GM19468 (cell line): ENCODE results near the gene FARP1.

Source experiments
- ATAC-seq: cut with Tn5 transposase; IDR thresholded peaks from one replicate; pipeline ENCODE4 v1.9.1; 2021; ENCODE audit warnings: mild to moderate bottlenecking, moderate library complexity, moderate number of reproducible peaks; ENCODE audit not compliant: unreplicated experiment; ENCODE audit errors: extremely low read depth

Gene FARP1

GRCh38 chr13:98446234-98446621 is 303.3 kb downstream of the FARP1 start:
- no peak for ATAC-seq

- ATAC-seq: no peak
Observed at GRCh38 chr13:98447130-98447529, 304.2 kb downstream of the FARP1 start.

GRCh38 chr13:98447881-98448641 is 305.2 kb downstream of the FARP1 start:
- ATAC-seq: no peak

- ATAC-seq: no peak
Observed at GRCh38 chr13:98448642-98448928, 305.7 kb downstream of the FARP1 start.

- ATAC-seq: no peak
Observed at GRCh38 chr13:98449273-98449672, 306.4 kb downstream of the FARP1 start.

- ATAC-seq: no peak
Observed at GRCh38 chr13:98450026-98450425, 307.1 kb downstream of the FARP1 start.

GRCh38 chr13:98450539-98451111 is 307.7 kb downstream of the FARP1 start:
- no peak for ATAC-seq

GRCh38 chr13:98451676-98452470 is 309.0 kb downstream of the FARP1 start:
- ATAC-seq: no peak

GRCh38 chr13:98452851-98453843 is 310.3 kb downstream of the FARP1 start:
- ATAC-seq: no peak

GRCh38 chr13:98454389-98454881 is 311.5 kb downstream of the FARP1 start:
- no peak for ATAC-seq

DNA sequence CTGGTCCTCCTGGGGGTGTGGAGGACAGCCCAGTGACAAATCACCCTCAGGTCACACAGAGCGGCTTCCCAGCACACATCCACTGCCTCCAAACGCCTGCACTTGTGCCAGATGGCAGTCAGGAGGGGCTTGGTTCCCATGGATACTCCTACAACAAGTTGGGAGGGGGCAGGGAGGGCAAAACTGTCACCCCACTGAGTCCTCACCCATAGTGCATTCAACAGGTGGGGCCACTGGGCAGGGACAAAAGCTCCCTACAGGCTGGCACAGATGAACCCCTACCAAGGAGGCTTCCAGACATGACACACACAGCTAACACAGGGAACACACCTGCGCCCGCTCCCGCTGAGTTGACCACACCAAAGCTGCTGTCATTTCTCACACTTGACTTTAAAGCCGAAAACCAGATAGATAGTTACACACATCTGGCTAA is 313.5 kb downstream of the FARP1 start:
- no peak for ATAC-seq

DNA sequence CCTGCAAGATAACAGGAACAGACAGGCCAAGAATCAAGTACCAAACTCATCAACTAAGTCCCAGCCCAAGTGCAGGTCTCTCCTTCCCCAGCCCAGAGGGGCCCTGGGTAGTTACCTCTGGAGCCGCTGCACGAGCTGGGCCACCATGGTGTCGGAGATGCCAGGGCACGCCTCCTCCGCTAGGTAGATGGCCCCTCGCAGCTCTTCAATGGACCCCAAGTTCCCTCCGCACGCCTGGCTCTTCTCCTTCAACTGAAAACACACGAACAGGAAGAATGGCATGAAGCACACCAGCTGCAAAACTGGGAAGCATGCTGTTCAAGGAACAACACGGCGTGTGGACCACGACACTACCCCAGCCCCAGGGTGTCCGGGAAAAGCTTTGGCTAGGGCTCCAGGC is 314.2 kb downstream of the FARP1 start:
- no peak for ATAC-seq

- ATAC-seq: no peak
Observed at GRCh38 chr13:98458431-98458830, 315.5 kb downstream of the FARP1 start.

- no peak for ATAC-seq
Observed at GRCh38 chr13:98459171-98459681, 316.3 kb downstream of the FARP1 start.

DNA sequence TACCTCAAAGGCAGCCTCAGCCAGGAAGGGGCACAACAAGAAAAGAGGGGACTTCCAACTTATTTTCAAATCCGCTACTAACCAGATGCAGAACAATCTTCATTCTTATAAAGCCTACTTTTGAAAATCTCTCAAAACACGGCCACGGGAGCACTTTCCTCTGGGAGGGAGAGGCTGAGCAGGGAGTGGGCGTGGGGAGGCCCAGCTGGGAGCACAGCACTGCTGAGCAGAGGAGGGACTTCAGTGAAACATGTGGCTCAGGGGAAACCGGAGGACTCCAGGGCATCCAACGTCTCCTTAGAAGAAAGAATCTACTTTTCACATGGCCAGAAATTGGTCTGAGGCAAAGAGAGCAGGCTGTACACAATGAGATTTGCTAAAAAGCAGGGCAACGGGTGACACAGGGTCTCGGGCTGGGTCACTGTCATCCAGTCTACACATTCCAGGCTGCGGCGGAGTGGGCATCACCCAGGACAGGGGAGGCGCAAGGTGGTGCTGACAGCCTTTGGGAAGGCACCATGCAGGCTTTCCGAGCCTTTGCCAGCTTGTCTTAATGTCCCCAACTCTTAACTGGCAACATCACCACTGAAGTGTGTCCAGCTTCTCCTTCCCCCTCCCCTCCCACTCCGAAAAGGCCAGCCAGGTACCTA is 317.0 kb downstream of the FARP1 start:
- ATAC-seq: no peak

GRCh38 chr13:98460516-98460915 is 317.6 kb downstream of the FARP1 start:
- ATAC-seq: no peak

DNA sequence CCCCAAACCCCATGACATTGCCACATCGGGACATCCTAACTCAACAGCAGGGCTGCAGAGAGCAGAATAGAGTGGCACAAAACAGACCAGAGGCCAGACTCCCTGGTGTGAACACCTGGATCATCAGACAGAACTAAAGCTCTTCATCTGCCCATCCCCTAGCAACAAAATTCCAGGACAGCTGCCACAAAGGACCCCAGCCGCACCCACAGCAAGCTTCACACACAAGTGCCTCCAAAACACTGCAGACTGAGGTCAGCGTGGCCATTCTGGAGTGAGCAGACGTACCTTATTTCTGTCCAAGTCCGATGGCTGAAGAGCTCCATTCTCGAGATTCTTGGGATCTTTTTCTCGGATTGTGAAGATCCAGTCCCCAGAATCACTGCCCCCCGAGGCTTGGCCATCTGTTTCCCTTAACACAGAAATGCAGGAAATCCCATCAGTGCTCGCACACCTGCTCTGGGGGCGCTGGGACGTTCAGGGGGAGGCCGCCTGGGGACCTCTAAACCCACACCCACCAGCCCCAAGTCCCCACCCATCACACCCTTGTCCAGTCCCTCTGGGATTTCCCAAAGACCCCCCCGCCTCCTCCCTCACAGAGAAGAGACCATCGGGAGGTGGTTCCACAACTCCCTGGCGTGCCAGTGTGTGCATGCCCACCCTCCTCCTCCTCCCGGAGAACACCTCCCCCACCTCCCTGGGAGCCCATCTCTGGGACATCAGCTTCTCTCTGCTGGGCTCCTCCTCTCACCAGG is 318.8 kb downstream of the FARP1 start:
- ATAC-seq: no peak

GRCh38 chr13:98462241-98462882 is 319.5 kb downstream of the FARP1 start:
- ATAC-seq: no peak
